Fibroblast of peridontal ligament (primary cell): ENCODE results near the gene C10orf120.

Source experiments
- DNase-seq: peaks from one replicate; pipeline ENCODE4 v3.0.0-alpha.2; 2010; ENCODE audit errors: extremely low read depth

C10orf120 gene

GRCh38 chr10:122699796-122700455 lies at the start of gene C10orf120:
TSS of gene C10orf120 (minus strand) at chr10:122699846. CDS start at chr10:122699790, 56 bp downstream.
- no peak for DNase-seq

DNA sequence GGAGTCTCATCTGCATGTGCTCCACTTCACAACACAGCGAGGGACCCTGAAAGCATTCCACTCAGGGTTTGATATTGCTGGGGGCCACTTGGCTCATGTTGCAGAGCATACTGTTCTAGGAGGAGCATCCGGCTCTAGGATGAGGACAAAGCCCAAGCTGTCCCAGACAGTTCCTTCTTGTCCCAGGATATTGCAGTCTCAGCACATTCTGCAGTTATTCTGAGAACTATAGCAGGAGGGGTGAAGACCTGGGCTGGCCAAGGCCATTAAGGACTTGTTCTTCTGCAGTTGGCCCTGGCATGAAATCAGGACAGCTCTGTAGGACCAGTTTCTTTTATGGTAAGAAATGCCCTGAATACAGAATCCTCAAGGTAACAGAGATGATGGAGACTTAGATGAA lies 48.9 kb upstream of the C10orf120 start:
- DNase-seq = no peak

DNA sequence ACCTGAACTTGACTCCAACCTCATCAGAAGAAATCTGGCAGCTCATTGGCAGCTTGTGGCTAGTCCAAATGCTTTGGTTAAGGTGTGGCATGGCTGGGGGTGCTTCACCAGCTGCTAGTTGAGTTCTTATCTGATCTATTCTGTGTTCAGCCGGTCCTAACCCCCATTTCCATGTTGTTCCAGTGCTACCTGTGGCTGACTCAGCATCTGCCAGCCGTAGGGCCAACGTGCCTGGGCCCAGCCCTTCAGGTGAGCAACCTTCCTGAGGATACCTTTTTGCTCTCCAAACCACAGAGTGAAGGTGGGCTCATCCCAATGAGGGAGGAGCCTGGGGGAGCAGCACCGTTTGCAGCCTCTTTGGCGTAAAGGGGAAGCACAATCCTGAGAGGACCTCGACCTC lies 46.8 kb upstream of the C10orf120 start:
- DNase-seq = no peak

GRCh38 chr10:122744257-122744656 lies 44.6 kb upstream of the C10orf120 start:
- no peak for DNase-seq

- DNase-seq = no peak
Measured at GRCh38 chr10:122740640-122741039, 41.0 kb upstream of the C10orf120 start.

- DNase-seq = no peak
Measured at GRCh38 chr10:122738031-122738430, 38.4 kb upstream of the C10orf120 start.

DNA sequence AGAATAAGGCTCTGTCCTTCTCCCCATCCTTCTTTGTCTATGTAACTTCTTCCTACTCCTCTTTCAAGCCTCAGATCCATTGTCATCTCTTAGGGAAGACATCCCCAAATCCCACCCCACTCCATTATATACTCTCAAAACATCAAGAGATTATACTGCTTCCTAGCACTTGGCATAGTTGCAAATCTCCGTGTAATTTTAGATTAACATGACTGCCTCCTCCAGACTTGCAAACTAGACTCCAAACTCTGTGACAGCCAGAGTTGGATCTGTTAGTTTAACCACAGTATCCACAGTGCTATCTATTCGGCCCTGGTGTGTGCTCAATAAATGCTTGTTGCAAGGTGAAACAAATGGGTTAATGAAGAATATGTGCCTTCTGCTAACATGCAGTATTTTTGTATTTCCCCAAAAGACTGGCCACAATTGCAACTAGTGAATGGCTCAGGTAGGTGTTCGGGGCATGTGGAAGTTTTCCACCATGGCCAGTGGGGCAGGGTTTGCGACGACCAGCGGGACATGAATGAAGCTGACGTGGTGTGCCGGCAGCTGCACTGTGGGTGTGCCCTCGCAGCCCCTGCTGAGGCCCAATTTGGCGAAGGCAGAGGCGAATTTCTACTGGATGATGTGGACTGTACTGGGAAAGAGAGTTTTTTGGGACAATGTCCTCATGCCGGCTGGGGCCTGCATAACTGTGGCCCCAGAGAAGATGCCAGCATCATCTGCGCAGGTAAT lies 34.5 kb upstream of the C10orf120 start:
- no peak for DNase-seq

GRCh38 chr10:122733443-122733842 lies 33.8 kb upstream of the C10orf120 start:
- no peak for DNase-seq

- no peak for DNase-seq
Measured at GRCh38 chr10:122730238-122730637, 30.6 kb upstream of the C10orf120 start.

GRCh38 chr10:122729126-122729525 lies 29.5 kb upstream of the C10orf120 start:
- DNase-seq = no peak

GRCh38 chr10:122727426-122727825 lies 27.8 kb upstream of the C10orf120 start:
- DNase-seq = no peak

GRCh38 chr10:122725768-122726167 lies 26.1 kb upstream of the C10orf120 start:
- no peak for DNase-seq

DNA sequence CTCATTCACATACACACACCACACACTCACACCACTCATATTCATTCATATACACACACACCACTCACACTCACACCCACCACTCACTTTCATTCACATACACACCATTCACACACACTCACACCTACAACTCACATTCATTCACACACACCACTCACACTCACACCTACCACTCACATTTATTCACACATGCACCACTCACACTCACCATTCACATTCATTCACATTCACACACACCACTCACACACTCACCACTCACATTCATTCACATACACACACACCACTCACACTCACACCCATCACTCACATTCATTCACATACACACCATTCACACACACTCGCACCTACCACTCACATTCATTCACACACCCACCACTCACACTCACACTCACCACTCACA lies 25.4 kb upstream of the C10orf120 start:
- no peak for DNase-seq

DNA sequence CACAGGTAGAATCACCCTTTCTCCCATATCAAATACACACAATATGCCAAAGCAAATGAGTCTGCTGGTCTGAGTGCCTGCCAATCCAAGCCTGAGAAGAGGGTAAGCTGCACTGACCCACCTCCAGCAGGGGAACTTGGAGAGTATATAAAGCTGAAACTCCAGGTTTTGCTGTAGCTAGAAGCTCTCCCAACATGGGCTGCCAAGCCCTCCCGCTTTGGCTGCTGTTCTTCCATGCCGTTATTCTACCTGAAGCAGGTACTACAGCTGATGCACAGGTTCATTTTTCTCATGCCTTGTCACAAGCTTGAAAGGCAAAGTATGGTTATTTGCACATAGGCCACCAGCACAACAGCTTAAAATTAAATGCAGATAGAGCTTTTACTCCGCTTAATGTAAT lies 21.5 kb upstream of the C10orf120 start:
- no peak for DNase-seq

- DNase-seq = no peak
Measured at GRCh38 chr10:122716025-122716424, 16.4 kb upstream of the C10orf120 start.

DNA sequence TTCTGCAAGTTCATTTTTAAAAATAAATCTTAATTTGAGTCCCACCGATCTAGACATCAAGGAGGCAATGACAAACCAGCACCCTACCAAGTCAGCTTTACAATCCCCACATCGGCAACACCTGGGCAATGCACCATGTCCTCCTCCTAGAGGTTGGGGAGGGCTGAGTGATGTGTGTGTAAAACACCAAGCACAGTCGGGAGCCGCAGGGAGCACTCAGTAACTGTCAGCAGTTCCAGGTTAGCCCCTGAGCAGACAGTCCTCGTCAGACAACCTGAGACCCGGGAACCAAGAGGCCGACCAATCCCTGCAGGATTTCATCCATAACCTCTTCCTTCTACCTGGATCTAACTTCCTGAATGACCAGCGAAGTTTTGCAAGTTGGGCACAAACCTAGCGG lies 15.9 kb upstream of the C10orf120 start:
- no peak for DNase-seq

DNA sequence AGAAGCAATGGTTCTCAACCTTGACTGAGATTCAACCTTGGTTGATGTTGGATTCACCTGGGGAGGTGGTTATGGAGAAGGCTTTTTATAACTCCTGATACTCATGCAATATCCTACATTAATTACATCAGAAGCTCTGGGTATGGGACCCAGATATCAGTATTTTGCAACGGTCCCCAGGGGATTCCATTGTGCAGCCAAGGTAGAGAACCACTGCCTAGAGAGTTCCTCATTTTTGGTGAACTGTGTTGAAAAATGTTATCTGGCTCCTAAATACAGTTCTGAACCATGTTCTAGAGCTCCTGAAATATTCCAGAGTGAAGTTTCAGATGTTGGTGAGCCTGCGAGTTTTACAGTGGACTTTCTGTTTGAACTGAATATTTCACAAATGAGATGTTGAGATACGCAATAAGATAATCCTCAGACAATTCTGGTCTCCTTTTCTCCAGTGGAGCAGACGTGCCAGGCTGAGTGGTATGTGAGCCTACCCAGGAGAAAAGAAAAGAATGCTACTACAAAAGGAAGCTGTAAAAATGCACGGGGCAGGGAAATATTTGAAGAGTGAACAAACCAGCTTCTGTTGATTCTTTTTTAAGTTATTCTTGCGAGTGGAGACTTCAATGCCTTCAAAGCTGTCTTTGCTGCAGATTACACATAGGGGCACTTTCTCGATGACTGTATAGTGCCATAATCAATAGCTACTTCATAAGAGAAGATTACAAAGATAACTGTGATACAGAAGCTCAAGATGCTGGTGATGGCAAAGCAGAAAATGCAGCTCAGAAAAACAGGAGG lies 13.6 kb upstream of the C10orf120 start:
- no peak for DNase-seq

DNA sequence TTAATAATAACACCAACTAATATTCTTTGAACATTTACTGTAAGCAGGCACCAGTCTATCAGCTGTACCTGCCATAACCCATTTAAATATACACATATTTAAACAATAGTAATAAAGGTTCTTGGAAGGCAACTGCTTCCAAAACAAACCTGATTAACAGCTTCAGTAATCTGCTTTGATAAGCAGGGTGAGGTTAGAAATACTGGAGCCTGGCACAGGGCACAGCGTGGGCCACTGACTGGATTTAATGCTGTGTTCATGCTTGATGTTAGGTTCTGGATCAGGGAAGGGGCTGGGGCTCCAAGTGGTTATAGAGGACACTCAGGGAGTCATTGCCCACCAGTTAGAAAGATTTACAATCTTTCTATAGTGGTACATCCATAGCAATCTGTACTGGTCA lies 10.9 kb upstream of the C10orf120 start:
- no peak for DNase-seq

DNA sequence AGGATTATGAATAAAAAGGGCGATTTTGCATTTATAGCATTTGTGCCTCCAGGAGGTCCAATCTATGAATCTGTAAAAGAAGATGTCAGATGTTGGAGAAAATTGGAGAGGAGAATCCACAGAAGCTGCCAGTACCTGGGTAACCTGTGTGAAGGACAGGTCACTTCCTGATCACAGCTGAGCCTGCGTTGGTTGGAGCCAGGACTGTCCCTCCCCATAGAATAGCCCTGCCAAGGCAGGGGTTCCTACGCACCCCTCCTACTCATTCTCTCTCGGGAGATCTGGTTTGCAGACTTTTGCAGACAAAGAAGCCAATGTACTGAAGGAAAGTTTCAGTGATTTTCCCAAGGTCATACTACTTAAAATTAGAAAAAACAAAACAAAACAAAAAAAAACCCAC lies 10.3 kb upstream of the C10orf120 start:
- DNase-seq = no peak

DNA sequence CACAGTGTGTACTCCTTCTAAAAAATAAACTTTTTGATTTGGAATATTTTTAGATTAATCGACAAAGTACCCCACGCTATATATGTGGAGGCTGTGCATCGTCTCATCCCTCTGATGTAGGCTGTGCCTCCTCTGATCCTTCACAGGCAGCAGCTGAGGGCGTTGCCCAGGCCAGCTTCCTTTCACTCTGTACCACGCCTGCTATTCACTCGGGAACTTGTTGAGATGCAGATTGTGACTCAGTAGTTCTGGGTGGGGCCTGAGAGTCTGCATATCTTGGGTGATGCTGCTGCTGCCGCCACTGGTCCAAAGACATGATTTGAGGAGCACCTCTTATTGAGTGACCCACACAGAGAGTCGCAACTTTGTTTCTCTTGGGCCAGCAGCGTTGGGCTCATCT lies 7.9 kb upstream of the C10orf120 start:
- DNase-seq = no peak

DNA sequence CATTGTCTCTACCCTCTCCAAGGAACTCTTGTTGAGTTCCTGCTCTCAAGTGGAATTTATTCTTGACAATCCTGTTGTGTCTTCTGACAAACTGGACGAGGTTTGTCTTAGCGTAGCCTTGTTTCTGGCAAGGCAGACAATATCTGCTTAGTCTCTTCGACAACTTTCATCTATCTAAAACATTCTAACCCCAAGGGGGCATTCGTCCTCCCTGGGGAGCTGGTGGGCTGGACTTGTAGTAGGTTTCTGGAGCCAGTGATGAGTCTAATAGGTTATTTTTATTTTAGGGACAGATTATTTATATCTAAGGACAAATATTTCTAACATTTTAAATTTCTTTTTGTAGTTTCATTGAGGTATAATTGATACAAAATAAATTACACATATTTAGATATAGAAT lies 7.3 kb upstream of the C10orf120 start:
- no peak for DNase-seq

- no peak for DNase-seq
Measured at GRCh38 chr10:122706467-122706866, 6.8 kb upstream of the C10orf120 start.
